DND-41 (cell line): ENCODE measurements around the gene SPEM2.
"Not testable (repeated sequence)": the region's sequence is repeated elsewhere in the genome, so short reads cannot be mapped to it uniquely, and the experiment has no call there.

Experiments
- ATAC-seq: fragments of 200-7000 bp; cut with Tn5 transposase; 3 replicates; pipeline ENCODE4 v1.9.1; 2021; ENCODE audit warnings: low read depth; ENCODE audit not compliant: insufficient read depth
- DNase-seq: peaks from one replicate; pipeline ENCODE4 v3.0.0-alpha.2; 2020
- H2AFZ ChIP-seq: 2 replicates; pipeline ENCODE4 v1.6.0; 2012; ENCODE audit warnings: low read depth, low read length
- H3K27ac ChIP-seq: 2 replicates; pipeline ENCODE4 v1.5.1; 2012; ENCODE audit warnings: low read length, inconsistent platforms
- H3K27me3 ChIP-seq: fragments of 200-600 bp; sonication (generic); 2 replicates; pipeline ENCODE4 v1.6.0; 2012; ENCODE audit warnings: low read length, mild to moderate bottlenecking, inconsistent platforms; ENCODE audit not compliant: insufficient read depth, poor library complexity
- H3K36me3 ChIP-seq: 2 replicates; pipeline ENCODE4 v1.5.1; 2012; ENCODE audit warnings: low read length, inconsistent platforms; ENCODE audit not compliant: insufficient read depth
- H3K4me1 ChIP-seq: 2 replicates; pipeline ENCODE4 v1.5.1; 2012; ENCODE audit warnings: mild to moderate bottlenecking, low read length; ENCODE audit not compliant: insufficient read depth
- H3K4me2 ChIP-seq: 2 replicates; pipeline ENCODE4 v1.6.0; 2012; ENCODE audit warnings: mild to moderate bottlenecking, moderate library complexity, low read length, inconsistent platforms; ENCODE audit not compliant: insufficient read depth
- H3K4me3 ChIP-seq, 2 experiments: fragments of 200-600 bp in 1 of 2; shearing (Covaris generic) in 1 of 2; 2 replicates each; pipeline ENCODE4 v1.5.1; 2012 to 2016; ENCODE audit warnings: inconsistent platforms in 2 of 2, low read length in 2 of 2, mild to moderate bottlenecking in 2 of 2, low read depth in 1 of 2, moderate library complexity in 1 of 2
- H3K79me2 ChIP-seq: 2 replicates; pipeline ENCODE4 v1.6.0; 2012; ENCODE audit warnings: low read length, inconsistent platforms; ENCODE audit not compliant: insufficient read depth
- H3K9ac ChIP-seq: 2 replicates; pipeline ENCODE4 v1.6.0; 2012; ENCODE audit warnings: low read depth, mild to moderate bottlenecking, inconsistent platforms, low read length, moderate library complexity
- H3K9me3 ChIP-seq: 2 replicates; pipeline ENCODE4 v1.5.1; 2012; ENCODE audit warnings: low read length, moderate library complexity, mild to moderate bottlenecking, inconsistent platforms; ENCODE audit not compliant: insufficient read depth, severe bottlenecking
- H4K20me1 ChIP-seq: 2 replicates; pipeline ENCODE4 v1.6.0; 2012; ENCODE audit warnings: low read length; ENCODE audit not compliant: insufficient read depth
- EZH2 ChIP-seq: IDR thresholded peaks from 3 replicates; pipeline ENCODE4 v1.6.1; 2012; ENCODE audit warnings: borderline replicate concordance, low read depth, mild to moderate bottlenecking, moderate library complexity, low read length, inconsistent platforms; ENCODE audit not compliant: severe bottlenecking
- TF ChIP-seq, protein P1 (sequence below): IDR thresholded peaks from 2 replicates; pipeline ENCODE4 v1.5.1; 2012; ENCODE audit warnings: borderline replicate concordance, low read length, moderate library complexity, mild to moderate bottlenecking; ENCODE audit not compliant: poor library complexity, severe bottlenecking; ENCODE audit errors: extremely low read depth

SPEM2 gene

DNA sequence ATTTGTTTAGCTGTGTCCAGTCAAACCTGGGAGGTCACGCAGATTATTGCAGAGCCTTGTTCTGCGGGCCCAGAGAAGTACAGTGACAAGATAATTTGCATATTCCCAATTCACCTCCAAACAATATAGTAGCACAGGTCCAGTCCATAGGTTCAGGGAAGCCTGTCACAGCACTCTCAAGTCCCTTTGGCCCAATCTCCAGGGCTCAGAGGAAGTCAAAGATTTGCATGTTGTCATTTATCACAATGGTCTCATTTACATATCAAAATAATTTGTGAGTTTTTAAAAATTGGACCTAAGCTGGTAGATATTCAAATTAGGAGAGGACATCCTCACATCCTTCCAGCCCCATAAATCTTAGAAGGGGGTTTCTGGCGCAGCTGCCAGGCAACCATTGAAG is 42.1 kb downstream of the SPEM2 start:
- H4K20me1 ChIP-seq = peaks cover 11% of the 10 kb centered on the region; the same call in 1 of the 2 replicates

DNA sequence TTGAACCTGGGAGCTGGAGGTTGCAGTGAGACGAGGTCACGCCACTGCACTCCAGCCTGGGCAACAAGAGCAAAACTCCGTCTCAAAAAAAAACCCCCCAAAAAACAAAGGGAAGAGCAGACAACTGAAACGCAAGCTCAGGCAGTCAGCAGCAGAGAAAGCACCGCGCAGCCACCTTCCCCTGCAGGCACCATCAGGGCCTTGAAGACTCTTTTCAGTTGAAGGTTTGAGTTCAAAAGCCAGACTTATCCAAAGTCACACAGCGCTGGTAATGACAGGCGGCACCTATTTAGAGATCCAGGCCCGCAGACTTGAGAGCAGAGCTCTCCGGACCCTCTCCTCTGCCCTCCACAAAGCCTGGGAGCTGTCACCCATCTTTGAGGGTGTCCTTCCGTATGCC is 42.9 kb downstream of the SPEM2 start:
- Histone ChIP-seq H3K9me3 (no peaks in the 10 kb centered on the region), H3K9ac (no peak overlapping the region), H3K79me2 (peaks cover 37% of the 10 kb centered on the region), H3K27ac (no peak overlapping the region), H3K4me2 (no peak overlapping the region), H3K4me3 (no peak overlapping the region), H4K20me1 (peaks cover 11% of the 10 kb centered on the region; the same call in 1 of the 2 replicates), H2AFZ (no peak overlapping the region), H3K36me3 (peaks cover 32% of the 10 kb centered on the region), H3K27me3 (no peaks in the 10 kb centered on the region), H3K4me1 (no peaks in the 10 kb centered on the region)
- no peak for DNase-seq
- no peak for ATAC-seq
- TF ChIP-seq, protein P1, sequence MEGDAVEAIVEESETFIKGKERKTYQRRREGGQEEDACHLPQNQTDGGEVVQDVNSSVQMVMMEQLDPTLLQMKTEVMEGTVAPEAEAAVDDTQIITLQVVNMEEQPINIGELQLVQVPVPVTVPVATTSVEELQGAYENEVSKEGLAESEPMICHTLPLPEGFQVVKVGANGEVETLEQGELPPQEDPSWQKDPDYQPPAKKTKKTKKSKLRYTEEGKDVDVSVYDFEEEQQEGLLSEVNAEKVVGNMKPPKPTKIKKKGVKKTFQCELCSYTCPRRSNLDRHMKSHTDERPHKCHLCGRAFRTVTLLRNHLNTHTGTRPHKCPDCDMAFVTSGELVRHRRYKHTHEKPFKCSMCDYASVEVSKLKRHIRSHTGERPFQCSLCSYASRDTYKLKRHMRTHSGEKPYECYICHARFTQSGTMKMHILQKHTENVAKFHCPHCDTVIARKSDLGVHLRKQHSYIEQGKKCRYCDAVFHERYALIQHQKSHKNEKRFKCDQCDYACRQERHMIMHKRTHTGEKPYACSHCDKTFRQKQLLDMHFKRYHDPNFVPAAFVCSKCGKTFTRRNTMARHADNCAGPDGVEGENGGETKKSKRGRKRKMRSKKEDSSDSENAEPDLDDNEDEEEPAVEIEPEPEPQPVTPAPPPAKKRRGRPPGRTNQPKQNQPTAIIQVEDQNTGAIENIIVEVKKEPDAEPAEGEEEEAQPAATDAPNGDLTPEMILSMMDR = no peak
- no peak for TF ChIP-seq EZH2

More for the DNA sequence above, 42.1 kb downstream of the SPEM2 start:
- no peaks in the 10 kb centered on the region for H3K4me1 ChIP-seq
- no peaks in the 10 kb centered on the region for H3K9me3 ChIP-seq
- no peak overlapping the region for H2AFZ ChIP-seq
- H3K9ac ChIP-seq = no peak overlapping the region
- H3K79me2 ChIP-seq = peaks cover 33% of the 10 kb centered on the region
- no peak overlapping the region for H3K4me3 ChIP-seq
- no peaks in the 10 kb centered on the region for H3K27me3 ChIP-seq
- no peak overlapping the region for H3K27ac ChIP-seq
- H3K4me2 ChIP-seq = no peak overlapping the region
- no peak for DNase-seq
- TF ChIP-seq EZH2 = no peak
- TF ChIP-seq, protein P1 = no peak
- no peak for ATAC-seq
- peaks cover 40% of the 10 kb centered on the region for H3K36me3 ChIP-seq

DNA sequence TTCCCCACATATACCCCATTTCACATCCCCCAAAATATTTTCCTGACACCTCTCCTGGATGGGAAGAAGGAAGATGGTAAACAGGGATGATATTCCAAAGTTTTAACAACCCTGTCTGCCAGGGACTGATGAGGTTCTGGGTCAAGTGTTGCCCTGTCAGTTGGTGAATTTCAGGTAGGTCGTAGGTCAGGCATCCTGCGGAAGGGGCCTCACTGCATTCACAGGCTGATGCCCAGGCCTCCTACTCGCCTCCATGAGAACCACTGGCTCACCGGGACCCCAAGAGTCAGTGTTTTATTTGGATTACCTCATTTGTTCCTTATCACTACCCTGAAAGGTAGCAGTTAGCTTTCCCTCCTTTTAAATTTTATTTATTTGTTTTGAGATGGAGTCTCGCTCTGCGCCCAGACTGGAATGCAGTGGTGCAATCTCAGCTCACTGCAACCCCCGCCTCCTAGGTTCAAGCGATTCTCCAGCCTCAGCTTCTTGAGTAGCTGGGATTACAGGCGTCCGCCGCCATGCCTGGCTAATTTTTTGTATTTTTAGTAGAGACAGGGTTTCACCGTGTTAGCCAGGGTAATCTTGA is 43.5 kb downstream of the SPEM2 start:
- H3K4me1 ChIP-seq = no peaks in the 10 kb centered on the region
- ATAC-seq (no peak), DNase-seq (no peak)
- H3K4me2 ChIP-seq = no peak overlapping the region
- H3K27me3 ChIP-seq = no peaks in the 10 kb centered on the region
- H3K27ac ChIP-seq = no peak overlapping the region
- TF ChIP-seq, protein P1 = no peak
- no peak for TF ChIP-seq EZH2
- no peak overlapping the region for H2AFZ ChIP-seq
- H3K79me2 ChIP-seq = peaks cover 43% of the 10 kb centered on the region
- 0 out of 2 replicates have a peak, but pooled peaks cover 11% of the 10 kb centered on the region for H4K20me1 ChIP-seq
- no peaks in the 10 kb centered on the region for H3K9me3 ChIP-seq
- H3K4me3 ChIP-seq = no peak overlapping the region
- peaks cover 26% of the 10 kb centered on the region for H3K36me3 ChIP-seq
- H3K9ac ChIP-seq = no peak overlapping the region

DNA sequence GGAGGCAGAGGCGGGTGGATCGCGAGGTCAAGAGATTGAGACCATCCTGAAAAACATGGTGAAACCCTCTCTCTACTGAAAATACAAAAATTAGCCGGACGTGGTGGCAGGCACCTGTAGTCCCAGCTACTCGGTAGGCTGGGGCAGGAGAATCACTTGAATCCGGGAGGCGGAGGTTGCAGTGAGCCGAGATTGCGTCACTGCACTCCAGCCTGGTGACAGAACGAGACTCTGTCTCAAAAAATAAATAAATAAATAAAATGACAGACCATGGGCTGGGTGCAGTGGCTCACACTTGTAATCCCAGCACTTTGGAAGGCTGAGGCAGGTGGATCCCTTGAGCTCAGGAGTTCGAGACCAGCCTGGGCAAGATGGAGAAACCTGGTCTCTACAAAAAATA is 44.4 kb downstream of the SPEM2 start:
- H4K20me1 ChIP-seq = 0 out of 2 replicates have a peak, but pooled peaks cover 11% of the 10 kb centered on the region
- not testable (repeated sequence) for H3K27ac ChIP-seq, H3K9me3 ChIP-seq, H3K27me3 ChIP-seq, ATAC-seq, DNase-seq, H3K4me3 ChIP-seq, H3K9ac ChIP-seq, H3K4me2 ChIP-seq, H2AFZ ChIP-seq, H3K4me1 ChIP-seq
- peaks cover 53% of the 10 kb centered on the region for H3K79me2 ChIP-seq
- H3K36me3 ChIP-seq = peaks cover 19% of the 10 kb centered on the region

DNA sequence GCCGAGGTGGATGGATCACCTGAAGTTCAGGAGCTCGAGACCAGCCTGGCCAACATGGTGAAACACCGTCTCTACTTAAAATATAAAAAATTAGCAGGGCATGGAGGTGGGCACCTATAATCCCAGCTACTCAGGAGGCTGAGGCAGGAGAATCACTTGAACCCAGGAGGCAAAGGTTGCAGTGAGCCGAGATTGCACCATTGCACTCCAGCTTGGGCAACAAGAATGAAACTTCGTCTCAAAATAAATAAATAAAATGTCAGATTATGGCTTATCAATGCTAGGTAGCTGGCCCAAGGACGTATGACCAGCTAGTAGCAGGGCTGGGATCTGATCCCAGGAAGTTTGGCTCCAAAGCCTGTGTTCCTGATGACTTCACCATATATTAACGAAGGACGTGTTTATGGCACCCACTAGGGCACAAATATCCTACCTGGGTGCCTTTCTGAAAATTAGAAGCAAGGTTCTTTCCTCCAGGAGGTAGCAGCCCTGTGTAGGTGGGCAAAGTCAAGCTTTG is 45.1 kb downstream of the SPEM2 start:
- not testable (repeated sequence) for H3K27me3 ChIP-seq, H3K4me3 ChIP-seq, H3K9me3 ChIP-seq, H3K4me2 ChIP-seq, ATAC-seq, H3K4me1 ChIP-seq, DNase-seq, H3K27ac ChIP-seq, H3K9ac ChIP-seq, H2AFZ ChIP-seq
- Histone ChIP-seq H3K79me2 (peaks cover 59% of the 10 kb centered on the region), H3K36me3 (peaks cover 17% of the 10 kb centered on the region), H4K20me1 (0 out of 2 replicates have a peak, but pooled peaks cover 11% of the 10 kb centered on the region)
